ENCODE measurements around the gene GDAP1L1.
"Not testable (repeated sequence)": the region's sequence is repeated elsewhere in the genome, so short reads cannot be mapped to it uniquely, and the experiment has no call there.

The GDAP1L1 gene

GRCh38 chr20:44234566-44235317 lies 12.4 kb upstream of the GDAP1L1 start:
- Histone ChIP-seq H3K36me3 (ENCODE audit: insufficient read depth, low read length) (no peaks in the 10 kb centered on the region), H3K4me3 (no peak overlapping the region; the same call in 1 of the 2 replicates), H3K9ac (ENCODE audit: insufficient read length) (peak overlapping the region; percentile 45), H3K27ac (no peak overlapping the region), H3K9me3 (ENCODE audit: low read depth, low read length) (no peaks in the 10 kb centered on the region)
- TF ChIP-seq FOXP2 (optimal IDR thresholded peaks at IDR 0.05; ENCODE audit: control extremely low read depth, extremely low read length, insufficient read depth), result no peak
- TF ChIP-seq EZH2 (IDR thresholded peaks at IDR 0.05), result no peak
- TF ChIP-seq POLR2AphosphoS5 (IDR thresholded peaks at IDR 0.05; ENCODE audit: borderline replicate concordance, low read depth, low read length), result no peak
- DNase-seq (ENCODE audit: low read depth, low spot score), result no peak

GRCh38 chr20:44235702-44236101 lies 11.4 kb upstream of the GDAP1L1 start:
- H3K4me3 ChIP-seq, result no peak overlapping the region
- no peaks in the 10 kb centered on the region for H3K9me3 ChIP-seq (ENCODE audit: low read depth, low read length)
- no peak overlapping the region for H3K9ac ChIP-seq (ENCODE audit: insufficient read length)
- H3K36me3 ChIP-seq (ENCODE audit: insufficient read depth, low read length), result no peaks in the 10 kb centered on the region
- TF ChIP-seq FOXP2 (optimal IDR thresholded peaks at IDR 0.05; ENCODE audit: control extremely low read depth, extremely low read length, insufficient read depth) (no peak), EZH2 (IDR thresholded peaks at IDR 0.05) (no peak), POLR2AphosphoS5 (IDR thresholded peaks at IDR 0.05; ENCODE audit: borderline replicate concordance, low read depth, low read length) (no peak)
- H3K27ac ChIP-seq, result no peak overlapping the region
- no peak for DNase-seq (ENCODE audit: low read depth, low spot score)

GRCh38 chr20:44236840-44237239 lies 10.3 kb upstream of the GDAP1L1 start:
- not testable (repeated sequence) for DNase-seq (ENCODE audit: low read depth, low spot score); H3K27ac ChIP-seq; H3K4me3 ChIP-seq; H3K9ac ChIP-seq (ENCODE audit: insufficient read length); H3K36me3 ChIP-seq (ENCODE audit: insufficient read depth, low read length); H3K9me3 ChIP-seq (ENCODE audit: low read depth, low read length)

GRCh38 chr20:44241796-44242195 lies 5.3 kb upstream of the GDAP1L1 start:
- no peak overlapping the region for H3K27ac ChIP-seq
- no peak for DNase-seq (ENCODE audit: low read depth, low spot score)
- H3K4me3 ChIP-seq, result no peak overlapping the region
- no peak for TF ChIP-seq EZH2 (IDR thresholded peaks at IDR 0.05)
- no peak for TF ChIP-seq POLR2AphosphoS5 (IDR thresholded peaks at IDR 0.05; ENCODE audit: borderline replicate concordance, low read depth, low read length)
- no peak for TF ChIP-seq FOXP2 (optimal IDR thresholded peaks at IDR 0.05; ENCODE audit: control extremely low read depth, extremely low read length, insufficient read depth)
- H3K9ac ChIP-seq (ENCODE audit: insufficient read length), result no peak overlapping the region
- no peaks in the 10 kb centered on the region for H3K36me3 ChIP-seq (ENCODE audit: insufficient read depth, low read length)
- H3K9me3 ChIP-seq (ENCODE audit: low read depth, low read length), result no peaks in the 10 kb centered on the region

- Histone ChIP-seq H3K4me3 (no peak overlapping the region), H3K27ac (no peak overlapping the region), H3K36me3 (ENCODE audit: insufficient read depth, low read length) (no peaks in the 10 kb centered on the region), H3K9ac (ENCODE audit: insufficient read length) (no peak overlapping the region), H3K9me3 (ENCODE audit: low read depth, low read length) (no peaks in the 10 kb centered on the region)
- TF ChIP-seq FOXP2 (optimal IDR thresholded peaks at IDR 0.05; ENCODE audit: control extremely low read depth, extremely low read length, insufficient read depth) (no peak), POLR2AphosphoS5 (IDR thresholded peaks at IDR 0.05; ENCODE audit: borderline replicate concordance, low read depth, low read length) (no peak), EZH2 (IDR thresholded peaks at IDR 0.05) (no peak)
- DNase-seq (ENCODE audit: low read depth, low spot score), result no peak
Observed at GRCh38 chr20:44245977-44246376, 1.1 kb upstream of the GDAP1L1 start.

GRCh38 chr20:44247586-44248409 lies 690 bp downstream of the GDAP1L1 start:
- no peak overlapping the region for H3K9ac ChIP-seq (ENCODE audit: insufficient read length)
- H3K4me3 ChIP-seq, result no peak overlapping the region
- H3K36me3 ChIP-seq (ENCODE audit: insufficient read depth, low read length), result no peaks in the 10 kb centered on the region
- TF ChIP-seq POLR2AphosphoS5 (IDR thresholded peaks at IDR 0.05; ENCODE audit: borderline replicate concordance, low read depth, low read length) (no peak), EZH2 (IDR thresholded peaks at IDR 0.05) (no peak), FOXP2 (optimal IDR thresholded peaks at IDR 0.05; ENCODE audit: control extremely low read depth, extremely low read length, insufficient read depth) (no peak)
- H3K27ac ChIP-seq, result no peak overlapping the region
- H3K9me3 ChIP-seq (ENCODE audit: low read depth, low read length), result no peaks in the 10 kb centered on the region
- DNase-seq (ENCODE audit: low read depth, low spot score), result no peak

GRCh38 chr20:44248410-44248759 lies 1.3 kb downstream of the GDAP1L1 start:
- no peaks in the 10 kb centered on the region for H3K9me3 ChIP-seq (ENCODE audit: low read depth, low read length)
- no peak for TF ChIP-seq FOXP2 (optimal IDR thresholded peaks at IDR 0.05; ENCODE audit: control extremely low read depth, extremely low read length, insufficient read depth)
- no peak for TF ChIP-seq EZH2 (IDR thresholded peaks at IDR 0.05)
- TF ChIP-seq POLR2AphosphoS5 (IDR thresholded peaks at IDR 0.05; ENCODE audit: borderline replicate concordance, low read depth, low read length), result no peak
- H3K36me3 ChIP-seq (ENCODE audit: insufficient read depth, low read length), result no peaks in the 10 kb centered on the region
- DNase-seq (ENCODE audit: low read depth, low spot score), result no peak
- H3K9ac ChIP-seq (ENCODE audit: insufficient read length), result no peak overlapping the region
- no peak overlapping the region for H3K4me3 ChIP-seq
- no peak overlapping the region for H3K27ac ChIP-seq

- no peaks in the 10 kb centered on the region for H3K9me3 ChIP-seq (ENCODE audit: low read depth, low read length)
- H3K9ac ChIP-seq (ENCODE audit: insufficient read length), result no peak overlapping the region
- DNase-seq (ENCODE audit: low read depth, low spot score), result no peak
- H3K27ac ChIP-seq, result no peak overlapping the region
- no peaks in the 10 kb centered on the region for H3K36me3 ChIP-seq (ENCODE audit: insufficient read depth, low read length)
- H3K4me3 ChIP-seq, result no peak overlapping the region
- no peak for TF ChIP-seq FOXP2 (optimal IDR thresholded peaks at IDR 0.05; ENCODE audit: control extremely low read depth, extremely low read length, insufficient read depth)
- no peak for TF ChIP-seq EZH2 (IDR thresholded peaks at IDR 0.05)
- TF ChIP-seq POLR2AphosphoS5 (IDR thresholded peaks at IDR 0.05; ENCODE audit: borderline replicate concordance, low read depth, low read length), result no peak
Observed at GRCh38 chr20:44251284-44251683, 4.2 kb downstream of the GDAP1L1 start.

Data from SK-N-MC (cell line).